DOHH2 (cell line): ENCODE results near the gene BLACAT1.

Experiments used
- H3F3A ChIP-seq: fragments of 200-600 bp; sonication (generic), shearing (Covaris generic); 2 replicates; pipeline ENCODE4 v1.6.0; 2016; ENCODE audit warnings: antibody characterized with exemption, mild to moderate bottlenecking; ENCODE audit not compliant: control insufficient read depth, insufficient read depth
- H3K27ac ChIP-seq: fragments of 200-600 bp; sonication (generic); 2 replicates; pipeline ENCODE4 v1.5.1; 2014; ENCODE audit warnings: low read depth, mild to moderate bottlenecking, low read length, moderate library complexity
- H3K27me3 ChIP-seq: fragments of 200-600 bp; sonication (generic); 2 replicates; pipeline ENCODE4 v1.6.1; 2014; ENCODE audit warnings: mild to moderate bottlenecking, low read length, mixed read lengths; ENCODE audit not compliant: control insufficient read depth
- H3K36me3 ChIP-seq: fragments of 200-600 bp; sonication (generic); 2 replicates; pipeline ENCODE4 v1.6.1; 2014; ENCODE audit warnings: mild to moderate bottlenecking, low read length, moderate library complexity, mixed read lengths; ENCODE audit not compliant: control insufficient read depth
- H3K4me1 ChIP-seq: fragments of 200-600 bp; sonication (generic); 2 replicates; pipeline ENCODE4 v1.6.1; 2014; ENCODE audit warnings: mild to moderate bottlenecking, low read length, mixed read lengths; ENCODE audit not compliant: control insufficient read depth
- H3K4me2 ChIP-seq: fragments of 200-600 bp; sonication (generic); 2 replicates; pipeline ENCODE4 v1.6.0; 2014; ENCODE audit warnings: mild to moderate bottlenecking, low read length, moderate library complexity
- H3K4me3 ChIP-seq: fragments of 200-600 bp; sonication (generic); 2 replicates; pipeline ENCODE4 v1.5.1; 2014; ENCODE audit warnings: mild to moderate bottlenecking, low read length, mixed read lengths
- H3K79me2 ChIP-seq: fragments of 200-600 bp; sonication (generic); 2 replicates; pipeline ENCODE4 v1.6.1; 2014; ENCODE audit warnings: mild to moderate bottlenecking, low read length, mixed read lengths; ENCODE audit not compliant: control insufficient read depth
- H3K9me2 ChIP-seq: fragments of 200-600 bp; sonication (generic); replicated peaks from 2 replicates; pipeline ENCODE4 v1.6.1; 2014; ENCODE audit warnings: mild to moderate bottlenecking, low read length, mixed read lengths; ENCODE audit not compliant: control insufficient read depth
- H3K9me3 ChIP-seq: fragments of 200-600 bp; sonication (generic); 2 replicates; pipeline ENCODE4 v1.6.1; 2014; ENCODE audit warnings: antibody characterized with exemption, low read length, mixed read lengths; ENCODE audit not compliant: control insufficient read depth, insufficient read depth
- H4K20me1 ChIP-seq: fragments of 200-600 bp; sonication (generic); 2 replicates; pipeline ENCODE4 v1.6.0; 2014; ENCODE audit warnings: low read depth, mild to moderate bottlenecking, antibody characterized with exemption, low read length, moderate library complexity; ENCODE audit not compliant: control insufficient read depth, insufficient read depth
- EZH2phosphoT487 ChIP-seq: fragments of 200-600 bp; sonication (generic); IDR thresholded peaks from 2 replicates; pipeline ENCODE4 v1.6.1; 2017; ENCODE audit warnings: borderline replicate concordance, mild to moderate bottlenecking, antibody characterized with exemption, low read length, moderate library complexity, mixed read lengths
- TF ChIP-seq, protein P1 (sequence below): fragments of 200-600 bp; sonication (generic); IDR thresholded peaks from one replicate; pipeline ENCODE4 v1.5.1; 2014; ENCODE audit warnings: antibody characterized with exemption, mild to moderate bottlenecking, low read depth, low read length; ENCODE audit not compliant: poor library complexity, severe bottlenecking

BLACAT1 gene

GRCh38 chr1:205488074-205488723 is 32.4 kb upstream of the BLACAT1 start:
- H3K4me1 ChIP-seq: peaks cover 2% of the 10 kb centered on the region; the same call in 1 of the 2 replicates
- no peaks in the 10 kb centered on the region for H3F3A ChIP-seq
- H3K9me3 ChIP-seq: no peaks in the 10 kb centered on the region

DNA sequence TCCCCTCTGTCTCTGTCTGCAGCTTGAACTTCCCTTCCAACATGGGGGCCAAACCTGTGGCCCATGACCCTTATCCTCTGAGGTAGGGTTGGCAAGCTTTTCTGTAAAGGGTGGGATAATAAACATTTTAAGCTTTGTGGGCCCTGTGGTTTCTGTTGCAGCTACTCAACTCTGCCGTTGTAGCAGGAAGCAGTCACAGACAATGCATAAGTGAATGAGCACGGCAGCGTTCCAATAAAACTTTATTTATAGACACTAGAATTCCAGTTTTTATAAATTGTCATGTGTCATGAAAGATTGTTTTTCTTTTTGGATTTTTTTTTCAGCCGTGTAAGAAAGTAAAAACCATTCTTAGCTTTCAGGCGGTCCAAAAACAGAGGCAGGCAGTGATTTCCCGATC is 30.4 kb upstream of the BLACAT1 start:
- H3K4me1 ChIP-seq: peaks cover 2% of the 10 kb centered on the region; the same call in 1 of the 2 replicates
- H3K4me2 ChIP-seq: no peak overlapping the region
- no peaks in the 10 kb centered on the region for H4K20me1 ChIP-seq
- H3K9me3 ChIP-seq: no peaks in the 10 kb centered on the region
- H3K27ac ChIP-seq: no peak overlapping the region
- peaks cover 46% of the 10 kb centered on the region for H3K27me3 ChIP-seq
- H3K4me3 ChIP-seq: no peak overlapping the region
- H3K9me2 ChIP-seq: no peaks in the 10 kb centered on the region
- H3K79me2 ChIP-seq: no peaks in the 10 kb centered on the region
- H3K36me3 ChIP-seq: no peaks in the 10 kb centered on the region
- TF ChIP-seq EZH2phosphoT487: no peak
- TF ChIP-seq, protein P1, sequence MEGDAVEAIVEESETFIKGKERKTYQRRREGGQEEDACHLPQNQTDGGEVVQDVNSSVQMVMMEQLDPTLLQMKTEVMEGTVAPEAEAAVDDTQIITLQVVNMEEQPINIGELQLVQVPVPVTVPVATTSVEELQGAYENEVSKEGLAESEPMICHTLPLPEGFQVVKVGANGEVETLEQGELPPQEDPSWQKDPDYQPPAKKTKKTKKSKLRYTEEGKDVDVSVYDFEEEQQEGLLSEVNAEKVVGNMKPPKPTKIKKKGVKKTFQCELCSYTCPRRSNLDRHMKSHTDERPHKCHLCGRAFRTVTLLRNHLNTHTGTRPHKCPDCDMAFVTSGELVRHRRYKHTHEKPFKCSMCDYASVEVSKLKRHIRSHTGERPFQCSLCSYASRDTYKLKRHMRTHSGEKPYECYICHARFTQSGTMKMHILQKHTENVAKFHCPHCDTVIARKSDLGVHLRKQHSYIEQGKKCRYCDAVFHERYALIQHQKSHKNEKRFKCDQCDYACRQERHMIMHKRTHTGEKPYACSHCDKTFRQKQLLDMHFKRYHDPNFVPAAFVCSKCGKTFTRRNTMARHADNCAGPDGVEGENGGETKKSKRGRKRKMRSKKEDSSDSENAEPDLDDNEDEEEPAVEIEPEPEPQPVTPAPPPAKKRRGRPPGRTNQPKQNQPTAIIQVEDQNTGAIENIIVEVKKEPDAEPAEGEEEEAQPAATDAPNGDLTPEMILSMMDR: no peak
- no peaks in the 10 kb centered on the region for H3F3A ChIP-seq

More at GRCh38 chr1:205488074-205488723, 32.4 kb upstream of the BLACAT1 start:
- no peak for TF ChIP-seq EZH2phosphoT487
- TF ChIP-seq, protein P1: peak; percentile 87
- Histone ChIP-seq H4K20me1 (no peaks in the 10 kb centered on the region), H3K36me3 (no peaks in the 10 kb centered on the region), H3K79me2 (no peaks in the 10 kb centered on the region), H3K4me2 (no peak overlapping the region), H3K4me3 (no peak overlapping the region), H3K27ac (no peak overlapping the region), H3K9me2 (no peaks in the 10 kb centered on the region), H3K27me3 (peaks cover 42% of the 10 kb centered on the region)

- H3K27ac ChIP-seq: no peak overlapping the region
- peaks cover 2% of the 10 kb centered on the region; the same call in 1 of the 2 replicates for H3K4me1 ChIP-seq
- no peaks in the 10 kb centered on the region for H3K36me3 ChIP-seq
- H3K4me2 ChIP-seq: no peak overlapping the region
- no peak overlapping the region for H3K4me3 ChIP-seq
- peaks cover 48% of the 10 kb centered on the region for H3K27me3 ChIP-seq
- H3F3A ChIP-seq: no peaks in the 10 kb centered on the region
- no peaks in the 10 kb centered on the region for H3K9me2 ChIP-seq
- no peaks in the 10 kb centered on the region for H3K9me3 ChIP-seq
- H3K79me2 ChIP-seq: no peaks in the 10 kb centered on the region
- TF ChIP-seq EZH2phosphoT487: no peak
- TF ChIP-seq, protein P1: peak; percentile 94
- no peaks in the 10 kb centered on the region for H4K20me1 ChIP-seq
These were observed 29.4 kb upstream of the BLACAT1 start for GRCh38 chr1:205484985-205485967.
